ENCODE results near the gene N4BP2. TPM values are rescaled to one million over a fixed set of nuclear protein-coding genes. Genes with fewer than 3 reads are reported as not detected.

The N4BP2 gene
- total and polyA plus RNA-seq, 3 experiments from 2014 or later = 10.3 to 21.1 (median 18.0) TPM

- peaks cover 27 to 49% (median 35%) of the 10 kb centered on the region in 3 donors for H3K4me1 Mint-ChIP-seq
- H3K4me3 Mint-ChIP-seq = peak overlapping the region; percentile 89 to 98 (median 95)
- no peak for DNase-seq
- ChIA-PET CTCF (interaction anchor here (0.7 to 4.8 kb wide), 6 partner anchors 60 to 271 kb away, joined by 3 to 45 read pairs (median 8); no protein-coding TSS in a partner anchor), POLR2A (interaction anchor here (0.5 to 0.7 kb wide), 5 partner anchors 9 to 531 kb away, joined by 3 to 4 read pairs (median 3); partner anchors contain the start of gene UGDH)
- H3K27me3 ChIP-seq (ENCODE audit: insufficient read depth, low read length, poor library complexity, severe bottlenecking) = no peaks in the 10 kb centered on the region
- no peaks in the 10 kb centered on the region for H3K9me3 Mint-ChIP-seq
- peaks cover 21% of the 10 kb centered on the region for H3K4me1 ChIP-seq (ENCODE audit: insufficient read depth, low read length)
- H3K27me3 Mint-ChIP-seq = no peaks in the 10 kb centered on the region
- H3K27ac Mint-ChIP-seq = peak overlapping the region; percentile 13 to 99 (median 95)
- peaks cover 6 to 18% (median 7%) of the 10 kb centered on the region in 3 donors for H3K36me3 Mint-ChIP-seq
- H3K36me3 ChIP-seq (ENCODE audit: insufficient read depth, low read length) = no peaks in the 10 kb centered on the region
- peak overlapping the region; percentile 96 for H3K4me3 ChIP-seq (ENCODE audit: low read length)
- H3K9me3 ChIP-seq (ENCODE audit: low read length) = no peaks in the 10 kb centered on the region
- H3K27ac ChIP-seq (ENCODE audit: low read depth, low read length) = peak overlapping the region; percentile 81
These were observed 1.5 kb downstream of the N4BP2 start for GRCh38 chr4:40058121-40058520.

- H3K9me3 ChIP-seq (ENCODE audit: low read length) = no peaks in the 10 kb centered on the region
- no peak for DNase-seq
- no peaks in the 10 kb centered on the region for H3K27me3 ChIP-seq (ENCODE audit: insufficient read depth, low read length, poor library complexity, severe bottlenecking)
- Mint-ChIP-seq H3K27me3 (no peaks in the 10 kb centered on the region), H3K27ac (peak overlapping the region in 3 of 8 donors; percentile 50 to 71 (median 68)), H3K4me3 (peak overlapping the region; percentile 22 to 98 (median 57)), H3K36me3 (peaks cover 6 to 21% (median 7%) of the 10 kb centered on the region in 3 donors), H3K9me3 (no peaks in the 10 kb centered on the region), H3K4me1 (peaks cover 27 to 49% (median 35%) of the 10 kb centered on the region in 3 donors)
- H3K36me3 ChIP-seq (ENCODE audit: insufficient read depth, low read length) = no peaks in the 10 kb centered on the region
- H3K4me3 ChIP-seq (ENCODE audit: low read length) = no peak overlapping the region
- ChIA-PET POLR2A (interaction anchor here (0.5 kb wide), 2 partner anchors 28 to 1218 kb away, joined by 3 to 4 read pairs; no protein-coding TSS in a partner anchor), CTCF (interaction anchor here (1.2 to 4.8 kb wide), 3 partner anchors 91 to 267 kb away, joined by 4 to 45 read pairs (median 8); no protein-coding TSS in a partner anchor)
- H3K4me1 ChIP-seq (ENCODE audit: insufficient read depth, low read length) = peaks cover 21% of the 10 kb centered on the region
- peak overlapping the region; percentile 81 for H3K27ac ChIP-seq (ENCODE audit: low read depth, low read length)
These were observed 2.2 kb downstream of the N4BP2 start for GRCh38 chr4:40058854-40059253.

GRCh38 chr4:40059362-40059761, 2.7 kb downstream of the N4BP2 start:
- Mint-ChIP-seq H3K27me3 (no peaks in the 10 kb centered on the region), H3K4me3 (peak overlapping the region in 6 of 7 donors; percentile 26 to 80 (median 54)), H3K4me1 (peaks cover 27 to 51% (median 35%) of the 10 kb centered on the region in 3 donors), H3K9me3 (no peaks in the 10 kb centered on the region), H3K36me3 (peaks cover 6 to 26% (median 7%) of the 10 kb centered on the region in 3 donors), H3K27ac (peak overlapping the region in 3 of 8 donors; percentile 1 to 71 (median 50))
- H3K4me1 ChIP-seq (ENCODE audit: insufficient read depth, low read length) = peaks cover 21% of the 10 kb centered on the region
- CTCF ChIA-PET = interaction anchor here (1.2 to 4.8 kb wide), 2 partner anchors 90 to 267 kb away, joined by 4 to 45 read pairs; no protein-coding TSS in a partner anchor
- no peak overlapping the region for H3K27ac ChIP-seq (ENCODE audit: low read depth, low read length)
- no peaks in the 10 kb centered on the region for H3K9me3 ChIP-seq (ENCODE audit: low read length)
- H3K27me3 ChIP-seq (ENCODE audit: insufficient read depth, low read length, poor library complexity, severe bottlenecking) = no peaks in the 10 kb centered on the region
- no peak for DNase-seq
- H3K4me3 ChIP-seq (ENCODE audit: low read length) = no peak overlapping the region
- H3K36me3 ChIP-seq (ENCODE audit: insufficient read depth, low read length) = no peaks in the 10 kb centered on the region
- POLR2A ChIA-PET = interaction anchor here (0.5 kb wide), 1 partner anchor 1217 kb away, joined by 3 read pairs; no protein-coding TSS in a partner anchor

- peak overlapping the region in 1 of 7 donors; percentile 3 for H3K4me3 Mint-ChIP-seq
- Histone ChIP-seq H3K9me3 (ENCODE audit: low read length) (no peaks in the 10 kb centered on the region), H3K27me3 (ENCODE audit: insufficient read depth, low read length, poor library complexity, severe bottlenecking) (no peaks in the 10 kb centered on the region), H3K4me1 (ENCODE audit: insufficient read depth, low read length) (peaks cover 10% of the 10 kb centered on the region), H3K27ac (ENCODE audit: low read depth, low read length) (no peak overlapping the region), H3K4me3 (ENCODE audit: low read length) (no peak overlapping the region), H3K36me3 (ENCODE audit: insufficient read depth, low read length) (no peaks in the 10 kb centered on the region)
- no peak for DNase-seq
- H3K9me3 Mint-ChIP-seq = no peaks in the 10 kb centered on the region
- no peaks in the 10 kb centered on the region for H3K27me3 Mint-ChIP-seq
- peaks cover 7 to 24% (median 10%) of the 10 kb centered on the region in 3 donors for H3K36me3 Mint-ChIP-seq
- peaks cover 24 to 49% (median 46%) of the 10 kb centered on the region in 3 donors for H3K4me1 Mint-ChIP-seq
- ChIA-PET CTCF (no interaction called here), POLR2A (no interaction called here)
- peak overlapping the region in 3 of 8 donors; percentile 4 to 58 (median 39) for H3K27ac Mint-ChIP-seq
These were observed 8.4 kb downstream of the N4BP2 start for GRCh38 chr4:40065010-40065409.

GRCh38 chr4:40066651-40067050, 10.0 kb downstream of the N4BP2 start:
- H3K36me3 ChIP-seq (ENCODE audit: insufficient read depth, low read length) = no peaks in the 10 kb centered on the region
- no peaks in the 10 kb centered on the region for H3K27me3 Mint-ChIP-seq
- ChIA-PET POLR2A (interaction anchor here (0.7 to 0.8 kb wide), 2 partner anchors 9 to 68 kb away, joined by 3 to 5 read pairs; no protein-coding TSS in a partner anchor), CTCF (interaction anchor here (0.7 to 1.1 kb wide), 2 partner anchors 10 to 87 kb away, joined by 4 read pairs; no protein-coding TSS in a partner anchor)
- H3K4me3 Mint-ChIP-seq = no peak overlapping the region
- no peaks in the 10 kb centered on the region for H3K27me3 ChIP-seq (ENCODE audit: insufficient read depth, low read length, poor library complexity, severe bottlenecking)
- H3K9me3 ChIP-seq (ENCODE audit: low read length) = no peaks in the 10 kb centered on the region
- no peaks in the 10 kb centered on the region for H3K9me3 Mint-ChIP-seq
- H3K4me3 ChIP-seq (ENCODE audit: low read length) = no peak overlapping the region
- peaks cover 7 to 22% (median 12%) of the 10 kb centered on the region in 3 donors for H3K36me3 Mint-ChIP-seq
- H3K4me1 ChIP-seq (ENCODE audit: insufficient read depth, low read length) = peaks cover 22% of the 10 kb centered on the region
- DNase-seq = no peak
- peak overlapping the region in 2 of 8 donors; percentile 32 to 49 for H3K27ac Mint-ChIP-seq
- no peak overlapping the region for H3K27ac ChIP-seq (ENCODE audit: low read depth, low read length)
- peaks cover 27 to 61% (median 58%) of the 10 kb centered on the region in 3 donors for H3K4me1 Mint-ChIP-seq

GRCh38 chr4:40070387-40070786, 13.7 kb downstream of the N4BP2 start:
- POLR2A ChIA-PET = no interaction called here
- H3K27ac Mint-ChIP-seq = peak overlapping the region in 1 of 8 donors; percentile 77

DNA sequence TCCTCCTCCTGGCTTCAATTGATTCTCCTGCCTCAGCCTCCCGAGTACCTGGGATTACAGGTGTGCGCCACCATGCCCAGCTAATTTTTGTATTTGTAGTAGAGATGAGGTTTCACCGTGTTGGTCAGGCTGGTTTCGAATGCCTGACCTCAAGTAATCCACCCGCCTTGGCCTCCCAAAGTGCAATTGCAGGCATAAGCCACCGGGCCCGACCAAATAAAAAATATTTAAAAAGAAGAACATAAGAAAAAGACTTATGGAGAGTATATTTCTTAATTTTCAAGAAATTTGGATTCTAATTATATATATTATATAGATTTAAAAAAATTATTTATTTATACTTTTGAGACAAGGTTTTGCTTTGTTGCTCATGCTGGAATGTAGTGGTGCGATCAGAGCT, 29.8 kb downstream of the N4BP2 start:
- CTCF ChIA-PET = no interaction called here
- Histone ChIP-seq H3K36me3 (ENCODE audit: insufficient read depth, low read length) (no peaks in the 10 kb centered on the region), H3K27ac (ENCODE audit: low read depth, low read length) (no peak overlapping the region), H3K27me3 (ENCODE audit: insufficient read depth, low read length, poor library complexity, severe bottlenecking) (no peaks in the 10 kb centered on the region), H3K4me3 (ENCODE audit: low read length) (no peak overlapping the region), H3K4me1 (ENCODE audit: insufficient read depth, low read length) (no peaks in the 10 kb centered on the region), H3K9me3 (ENCODE audit: low read length) (no peaks in the 10 kb centered on the region)
- no peak for DNase-seq
- no peak overlapping the region for H3K4me3 Mint-ChIP-seq
- no peak overlapping the region for H3K27ac Mint-ChIP-seq
- H3K4me1 Mint-ChIP-seq = peaks cover 0 to 4% (median 4%) of the 10 kb centered on the region in 3 donors
- no peaks in the 10 kb centered on the region for H3K27me3 Mint-ChIP-seq
- H3K9me3 Mint-ChIP-seq = no peaks in the 10 kb centered on the region
- H3K36me3 Mint-ChIP-seq = peaks cover 0 to 22% (median 2%) of the 10 kb centered on the region in 3 donors
- POLR2A ChIA-PET = no interaction called here

More at GRCh38 chr4:40070387-40070786, 13.7 kb downstream of the N4BP2 start:
- H3K4me3 ChIP-seq (ENCODE audit: low read length) = no peak overlapping the region
- no peaks in the 10 kb centered on the region for H3K9me3 ChIP-seq (ENCODE audit: low read length)
- peaks cover 15% of the 10 kb centered on the region for H3K4me1 ChIP-seq (ENCODE audit: insufficient read depth, low read length)
- CTCF ChIA-PET = no interaction called here
- peaks cover 22 to 49% (median 38%) of the 10 kb centered on the region in 3 donors for H3K4me1 Mint-ChIP-seq
- no peaks in the 10 kb centered on the region for H3K27me3 Mint-ChIP-seq
- peaks cover 6% of the 10 kb centered on the region for H3K36me3 ChIP-seq (ENCODE audit: insufficient read depth, low read length)
- no peak for DNase-seq
- no peak overlapping the region for H3K27ac ChIP-seq (ENCODE audit: low read depth, low read length)
- H3K36me3 Mint-ChIP-seq = peaks cover 0 to 22% (median 6%) of the 10 kb centered on the region in 3 donors
- no peak overlapping the region for H3K4me3 Mint-ChIP-seq
- H3K27me3 ChIP-seq (ENCODE audit: insufficient read depth, low read length, poor library complexity, severe bottlenecking) = no peaks in the 10 kb centered on the region
- no peaks in the 10 kb centered on the region for H3K9me3 Mint-ChIP-seq

GRCh38 chr4:40087799-40088366, 31.2 kb downstream of the N4BP2 start:
- no peak for DNase-seq
- Mint-ChIP-seq H3K9me3 (no peaks in the 10 kb centered on the region), H3K4me1 (peaks cover 0 to 9% (median 4%) of the 10 kb centered on the region in 3 donors), H3K27ac (no peak overlapping the region), H3K36me3 (peaks cover 0 to 17% (median 2%) of the 10 kb centered on the region in 3 donors), H3K4me3 (no peak overlapping the region), H3K27me3 (no peaks in the 10 kb centered on the region)
- CTCF ChIA-PET = no interaction called here
- Histone ChIP-seq H3K36me3 (ENCODE audit: insufficient read depth, low read length) (no peaks in the 10 kb centered on the region), H3K27ac (ENCODE audit: low read depth, low read length) (no peak overlapping the region), H3K4me1 (ENCODE audit: insufficient read depth, low read length) (no peaks in the 10 kb centered on the region), H3K4me3 (ENCODE audit: low read length) (no peak overlapping the region), H3K9me3 (ENCODE audit: low read length) (no peaks in the 10 kb centered on the region), H3K27me3 (ENCODE audit: insufficient read depth, low read length, poor library complexity, severe bottlenecking) (no peaks in the 10 kb centered on the region)
- POLR2A ChIA-PET = no interaction called here

Measured in CD8-positive, alpha-beta memory T cell (primary cell).